ENCODE results near the gene KLF11.

KLF11 gene

DNA sequence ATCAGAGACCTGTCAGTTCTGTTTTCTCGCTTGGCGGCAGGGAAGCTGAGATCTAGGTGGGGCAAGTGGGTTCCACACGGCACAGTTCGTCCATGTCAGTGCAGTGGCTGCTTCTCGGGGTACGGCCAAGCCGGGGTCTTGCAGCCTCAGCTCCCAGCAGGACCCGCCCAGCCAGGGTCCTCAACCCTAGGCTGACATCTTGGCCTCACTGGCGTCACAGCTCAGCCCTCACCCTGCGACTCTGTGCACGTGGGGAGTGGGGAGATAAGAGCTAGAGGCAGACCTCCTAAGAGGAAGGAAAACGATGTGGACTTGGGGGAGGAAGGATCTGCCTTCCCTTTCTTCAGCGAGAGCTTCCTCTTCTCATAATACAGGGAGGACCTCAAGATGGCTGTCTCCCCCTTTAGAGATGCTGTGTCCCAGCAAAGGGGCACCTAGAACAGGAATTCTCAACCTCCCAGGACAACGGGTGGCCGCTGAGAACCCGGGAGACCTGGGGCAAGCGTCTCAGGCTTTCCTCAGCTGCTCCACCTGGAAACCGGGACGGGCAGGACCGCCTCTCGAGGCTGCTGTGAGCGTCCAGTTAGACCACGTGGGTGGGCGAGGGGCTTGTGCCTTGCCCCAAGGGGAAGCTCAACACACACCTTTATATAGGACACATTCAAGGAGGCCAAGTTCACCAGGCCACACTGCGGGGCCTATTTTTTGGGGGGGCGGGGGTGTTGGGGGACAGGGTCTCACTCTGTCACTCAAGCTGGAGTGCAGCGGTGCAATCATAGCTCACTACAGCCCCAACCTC is 23.5 kb upstream of the KLF11 start:
- H3K27ac ChIP-seq = no peak overlapping the region
- no peak for DNase-seq (ENCODE audit: low read depth, low spot score)
- no peak overlapping the region for H3K9ac ChIP-seq (ENCODE audit: insufficient read length)
- H3K9me3 ChIP-seq (ENCODE audit: low read depth, low read length) = no peaks in the 10 kb centered on the region
- TF ChIP-seq FOXP2 (optimal IDR thresholded peaks at IDR 0.05; ENCODE audit: control extremely low read depth, extremely low read length, insufficient read depth) (no peak), EZH2 (IDR thresholded peaks at IDR 0.05) (no peak), POLR2AphosphoS5 (IDR thresholded peaks at IDR 0.05; ENCODE audit: borderline replicate concordance, low read depth, low read length) (no peak)
- no peaks in the 10 kb centered on the region for H3K36me3 ChIP-seq (ENCODE audit: insufficient read depth, low read length)
- H3K4me3 ChIP-seq = no peak overlapping the region

DNA sequence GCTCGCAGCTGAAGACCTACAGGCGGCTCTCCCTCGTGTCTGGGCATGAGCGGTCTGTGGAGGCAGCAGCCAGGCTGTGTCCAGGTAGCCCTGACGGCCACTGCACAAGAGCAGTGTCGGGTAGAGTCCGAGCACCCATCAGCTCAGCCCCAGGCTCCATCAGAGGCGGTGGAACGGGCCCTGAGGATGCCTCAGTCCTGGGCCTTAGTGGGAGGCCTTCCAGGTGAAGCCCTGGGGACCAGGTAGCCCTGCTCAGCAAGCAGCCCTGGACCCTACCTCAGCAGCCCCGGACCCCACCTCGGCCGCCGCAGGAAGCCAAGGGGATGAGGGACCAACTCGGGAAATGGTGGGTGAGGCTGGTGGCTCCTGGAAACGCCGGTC is 21.3 kb upstream of the KLF11 start:
- H3K9ac ChIP-seq (ENCODE audit: insufficient read length) = no peak overlapping the region
- no peaks in the 10 kb centered on the region for H3K9me3 ChIP-seq (ENCODE audit: low read depth, low read length)
- H3K27ac ChIP-seq = no peak overlapping the region
- no peak overlapping the region for H3K4me3 ChIP-seq
- DNase-seq (ENCODE audit: low read depth, low spot score) = no peak
- TF ChIP-seq POLR2AphosphoS5 (IDR thresholded peaks at IDR 0.05; ENCODE audit: borderline replicate concordance, low read depth, low read length) (no peak), FOXP2 (optimal IDR thresholded peaks at IDR 0.05; ENCODE audit: control extremely low read depth, extremely low read length, insufficient read depth) (no peak), EZH2 (IDR thresholded peaks at IDR 0.05) (no peak)
- no peaks in the 10 kb centered on the region for H3K36me3 ChIP-seq (ENCODE audit: insufficient read depth, low read length)

DNA sequence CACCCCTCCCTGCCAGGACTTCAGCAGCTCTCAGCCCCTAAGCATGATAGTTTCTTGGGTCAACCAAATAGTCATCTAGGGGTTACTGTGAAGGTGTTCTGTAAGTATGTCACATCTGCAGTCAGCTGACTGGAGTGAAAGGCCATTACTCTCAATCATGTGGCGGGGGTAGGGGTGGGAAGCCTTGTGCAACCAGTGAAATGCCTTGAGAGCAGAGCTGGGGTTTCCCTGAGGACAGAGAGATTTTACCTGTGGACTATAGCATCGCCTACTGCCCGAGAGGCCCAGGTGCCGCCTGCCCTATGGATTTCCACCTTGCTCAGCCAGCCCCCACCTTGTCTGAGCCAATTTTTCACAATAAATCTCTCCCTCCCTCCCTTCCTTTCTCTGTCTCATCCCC is 20.9 kb upstream of the KLF11 start:
- TF ChIP-seq POLR2AphosphoS5 (IDR thresholded peaks at IDR 0.05; ENCODE audit: borderline replicate concordance, low read depth, low read length) (no peak), EZH2 (IDR thresholded peaks at IDR 0.05) (no peak), FOXP2 (optimal IDR thresholded peaks at IDR 0.05; ENCODE audit: control extremely low read depth, extremely low read length, insufficient read depth) (no peak)
- DNase-seq (ENCODE audit: low read depth, low spot score) = no peak

GRCh38 chr2:10022966-10023662 is 20.2 kb upstream of the KLF11 start:
- TF ChIP-seq EZH2 (IDR thresholded peaks at IDR 0.05) = no peak
- no peak for TF ChIP-seq POLR2AphosphoS5 (IDR thresholded peaks at IDR 0.05; ENCODE audit: borderline replicate concordance, low read depth, low read length)
- TF ChIP-seq FOXP2 (optimal IDR thresholded peaks at IDR 0.05; ENCODE audit: control extremely low read depth, extremely low read length, insufficient read depth) = no peak
- no peak for DNase-seq (ENCODE audit: low read depth, low spot score)
- H3K9ac ChIP-seq (ENCODE audit: insufficient read length) = no peak overlapping the region
- H3K36me3 ChIP-seq (ENCODE audit: insufficient read depth, low read length) = no peaks in the 10 kb centered on the region
- no peak overlapping the region for H3K4me3 ChIP-seq
- no peak overlapping the region for H3K27ac ChIP-seq
- no peaks in the 10 kb centered on the region for H3K9me3 ChIP-seq (ENCODE audit: low read depth, low read length)

More for the DNA sequence above, 20.9 kb upstream of the KLF11 start:
- Histone ChIP-seq H3K9ac (ENCODE audit: insufficient read length) (no peak overlapping the region), H3K9me3 (ENCODE audit: low read depth, low read length) (no peaks in the 10 kb centered on the region), H3K4me3 (no peak overlapping the region), H3K36me3 (ENCODE audit: insufficient read depth, low read length) (no peaks in the 10 kb centered on the region), H3K27ac (no peak overlapping the region)

DNA sequence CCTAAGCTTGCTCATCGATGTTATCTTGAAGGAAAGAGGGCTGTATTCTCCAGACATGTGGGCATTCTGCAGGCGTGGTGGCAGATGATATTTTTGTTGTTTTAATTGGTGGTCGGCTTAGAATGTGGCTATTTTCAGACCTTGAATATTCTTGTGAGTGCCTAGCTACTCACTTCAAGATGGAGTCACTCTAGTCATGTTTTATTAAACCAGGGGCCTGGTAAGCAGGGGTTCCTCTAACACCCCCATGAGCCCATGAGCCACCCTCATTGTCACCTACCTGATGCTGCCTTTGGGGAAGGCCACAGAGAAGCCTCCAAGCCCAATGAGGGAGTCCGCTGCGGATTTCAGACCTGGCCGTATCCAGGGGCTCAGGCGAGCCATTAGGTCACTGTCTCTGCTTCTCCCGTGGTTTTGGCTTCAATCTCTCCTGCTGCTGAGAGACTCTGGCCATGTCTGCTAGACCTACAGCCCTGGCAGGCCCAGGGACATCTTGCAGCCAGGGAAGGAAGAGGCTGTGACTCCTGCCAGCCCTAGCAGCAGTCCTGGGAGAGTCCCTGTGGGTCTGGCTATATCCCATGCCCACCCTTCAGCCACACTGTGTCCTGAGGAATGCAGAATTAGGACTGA is 16.3 kb upstream of the KLF11 start:
- Histone ChIP-seq H3K9ac (ENCODE audit: insufficient read length) (no peak overlapping the region), H3K9me3 (ENCODE audit: low read depth, low read length) (no peaks in the 10 kb centered on the region), H3K4me3 (no peak overlapping the region), H3K27ac (no peak overlapping the region), H3K36me3 (ENCODE audit: insufficient read depth, low read length) (no peaks in the 10 kb centered on the region)
- no peak for TF ChIP-seq POLR2AphosphoS5 (IDR thresholded peaks at IDR 0.05; ENCODE audit: borderline replicate concordance, low read depth, low read length)
- TF ChIP-seq EZH2 (IDR thresholded peaks at IDR 0.05) = no peak
- TF ChIP-seq FOXP2 (optimal IDR thresholded peaks at IDR 0.05; ENCODE audit: control extremely low read depth, extremely low read length, insufficient read depth) = no peak
- no peak for DNase-seq (ENCODE audit: low read depth, low spot score)

DNA sequence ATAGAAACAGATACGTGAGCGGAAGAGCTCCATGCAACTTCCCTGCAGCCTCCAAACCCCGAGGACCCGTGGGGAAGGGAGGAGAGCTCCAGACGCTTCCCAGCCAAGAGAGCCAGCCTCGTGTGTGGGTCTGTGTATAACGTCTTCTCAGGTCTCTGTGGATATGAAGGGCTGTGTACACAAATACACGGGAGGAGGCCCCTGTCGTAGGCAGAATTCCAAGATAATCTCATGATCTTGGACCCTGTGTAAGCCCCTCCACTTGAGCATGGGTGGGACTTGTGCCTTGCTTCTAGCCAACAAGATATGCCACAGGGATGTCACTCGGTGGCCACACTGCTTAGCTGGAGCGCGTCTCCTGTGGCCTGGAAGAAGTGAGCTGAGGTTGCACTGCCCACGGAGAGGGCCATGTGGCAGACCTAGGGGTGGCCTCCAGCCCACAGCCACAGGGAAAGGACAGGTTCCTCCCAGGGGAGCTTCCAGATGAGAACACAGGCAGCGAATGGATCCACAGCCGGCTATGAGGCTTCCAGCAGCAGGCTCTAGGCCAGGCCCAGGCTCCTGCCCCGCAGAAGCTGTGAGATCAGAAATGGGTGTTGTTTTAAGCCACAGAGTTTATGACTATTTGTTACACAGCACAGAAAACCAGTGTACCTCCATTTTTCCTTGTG is 15.6 kb upstream of the KLF11 start:
- Histone ChIP-seq H3K27ac (no peak overlapping the region), H3K9me3 (ENCODE audit: low read depth, low read length) (no peaks in the 10 kb centered on the region), H3K9ac (ENCODE audit: insufficient read length) (no peak overlapping the region), H3K36me3 (ENCODE audit: insufficient read depth, low read length) (no peaks in the 10 kb centered on the region), H3K4me3 (no peak overlapping the region)
- TF ChIP-seq EZH2 (IDR thresholded peaks at IDR 0.05) (no peak), FOXP2 (optimal IDR thresholded peaks at IDR 0.05; ENCODE audit: control extremely low read depth, extremely low read length, insufficient read depth) (no peak), POLR2AphosphoS5 (IDR thresholded peaks at IDR 0.05; ENCODE audit: borderline replicate concordance, low read depth, low read length) (no peak)
- no peak for DNase-seq (ENCODE audit: low read depth, low spot score)

GRCh38 chr2:10028407-10028987 is 14.9 kb upstream of the KLF11 start:
- no peak overlapping the region for H3K9ac ChIP-seq (ENCODE audit: insufficient read length)
- H3K36me3 ChIP-seq (ENCODE audit: insufficient read depth, low read length) = no peaks in the 10 kb centered on the region
- H3K27ac ChIP-seq = no peak overlapping the region
- TF ChIP-seq FOXP2 (optimal IDR thresholded peaks at IDR 0.05; ENCODE audit: control extremely low read depth, extremely low read length, insufficient read depth) = no peak
- no peak for TF ChIP-seq EZH2 (IDR thresholded peaks at IDR 0.05)
- TF ChIP-seq POLR2AphosphoS5 (IDR thresholded peaks at IDR 0.05; ENCODE audit: borderline replicate concordance, low read depth, low read length) = no peak
- H3K9me3 ChIP-seq (ENCODE audit: low read depth, low read length) = no peaks in the 10 kb centered on the region
- H3K4me3 ChIP-seq = no peak overlapping the region
- no peak for DNase-seq (ENCODE audit: low read depth, low spot score)

Data from SK-N-MC (cell line).